ENCODE measurements around the gene CPT1A.
"Not testable (repeated sequence)": the region's sequence is repeated elsewhere in the genome, so short reads cannot be mapped to it uniquely, and the experiment has no call there.

CPT1A gene

DNA sequence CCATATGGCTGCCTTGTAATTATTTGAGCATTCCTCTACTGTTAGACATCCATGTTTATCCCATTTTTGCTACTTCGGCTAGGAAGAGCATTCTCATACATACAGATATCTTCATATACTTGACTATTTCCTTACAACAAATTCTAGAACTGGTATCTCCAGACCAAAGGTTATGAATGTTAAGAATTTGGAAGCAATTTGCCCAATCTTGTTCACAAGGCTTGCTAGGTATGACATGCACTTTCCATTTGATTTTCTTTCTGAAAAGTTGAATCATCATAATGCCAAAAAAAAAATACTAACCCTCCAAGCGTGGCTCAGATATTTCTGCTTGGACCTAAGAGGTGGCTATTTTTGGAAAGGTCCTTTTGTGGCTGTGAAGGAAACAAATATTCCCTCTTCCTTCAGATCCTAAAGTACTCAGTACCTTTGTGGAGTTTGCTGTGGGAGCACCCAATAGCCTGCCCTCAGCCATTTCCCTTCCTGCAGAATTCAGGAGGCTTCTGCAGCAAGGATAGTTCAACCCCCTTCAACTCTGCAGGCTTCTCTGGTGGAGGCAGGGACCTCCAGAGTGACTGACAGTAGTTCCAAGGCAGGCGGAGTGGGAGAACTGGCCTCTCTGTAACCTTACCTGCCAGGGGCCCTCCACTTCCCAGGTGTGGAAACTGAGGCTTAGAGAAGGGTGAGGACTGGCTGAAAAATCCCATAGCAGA lies 22.0 kb upstream of the CPT1A start:
- TF ChIP-seq CTCF (IDR thresholded peaks at IDR 0.05; ENCODE audit: extremely low read depth, insufficient read depth, missing control alignments), result no peak
- in situ Hi-C loops (cut with MboI; ENCODE audit: low pct_unique_long_range_greater_than_20kb, low sequenced_read_pairs, unreplicated experiment), result no loop called here
- no peak for DNase-seq (ENCODE audit: low spot score)

DNA sequence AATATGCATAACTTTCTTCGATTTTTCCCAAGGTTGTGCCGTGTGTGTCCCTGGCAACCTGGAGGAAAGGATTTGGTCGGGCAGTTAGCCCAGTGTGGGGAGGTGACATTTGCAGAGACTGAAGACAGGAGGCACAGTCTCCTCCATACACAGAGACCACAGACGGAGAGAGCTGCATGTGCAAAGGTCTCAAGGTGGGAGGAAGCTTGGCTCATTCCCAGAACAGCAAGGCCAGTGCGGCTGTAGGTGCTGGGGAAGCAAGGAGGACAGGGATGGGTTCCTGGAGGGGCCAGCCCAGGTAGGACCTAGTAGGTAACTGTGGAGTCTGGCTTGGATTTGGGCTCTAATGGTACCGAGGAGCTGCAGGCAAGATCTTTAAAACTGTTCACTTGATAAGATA lies 20.7 kb upstream of the CPT1A start:
- DNase-seq (ENCODE audit: low spot score), result no peak
- in situ Hi-C loops (cut with MboI; ENCODE audit: low pct_unique_long_range_greater_than_20kb, low sequenced_read_pairs, unreplicated experiment), result no loop called here
- TF ChIP-seq CTCF (IDR thresholded peaks at IDR 0.05; ENCODE audit: extremely low read depth, insufficient read depth, missing control alignments), result no peak

DNA sequence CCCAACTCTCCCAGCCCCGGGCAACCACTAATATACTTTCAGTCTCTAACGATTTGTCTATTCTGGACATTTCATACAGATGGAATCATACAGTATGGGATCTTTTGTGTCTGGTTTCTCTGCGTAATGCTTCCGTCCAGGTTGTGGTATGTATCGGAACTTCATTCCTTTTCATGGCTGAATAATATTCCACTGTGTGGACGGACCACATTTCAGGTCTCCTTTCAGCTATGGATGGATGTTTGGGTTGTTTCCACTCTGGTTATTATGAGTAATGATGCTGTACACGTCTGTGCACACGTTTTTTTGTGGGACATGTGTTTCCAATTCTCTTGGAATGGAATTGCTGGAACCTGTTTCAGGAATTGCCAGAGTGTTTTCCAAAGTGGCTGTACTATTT lies 17.4 kb upstream of the CPT1A start:
- no peak for TF ChIP-seq CTCF (IDR thresholded peaks at IDR 0.05; ENCODE audit: extremely low read depth, insufficient read depth, missing control alignments)
- no peak for DNase-seq (ENCODE audit: low spot score)
- in situ Hi-C loops (cut with MboI; ENCODE audit: low pct_unique_long_range_greater_than_20kb, low sequenced_read_pairs, unreplicated experiment), result no loop called here

DNA sequence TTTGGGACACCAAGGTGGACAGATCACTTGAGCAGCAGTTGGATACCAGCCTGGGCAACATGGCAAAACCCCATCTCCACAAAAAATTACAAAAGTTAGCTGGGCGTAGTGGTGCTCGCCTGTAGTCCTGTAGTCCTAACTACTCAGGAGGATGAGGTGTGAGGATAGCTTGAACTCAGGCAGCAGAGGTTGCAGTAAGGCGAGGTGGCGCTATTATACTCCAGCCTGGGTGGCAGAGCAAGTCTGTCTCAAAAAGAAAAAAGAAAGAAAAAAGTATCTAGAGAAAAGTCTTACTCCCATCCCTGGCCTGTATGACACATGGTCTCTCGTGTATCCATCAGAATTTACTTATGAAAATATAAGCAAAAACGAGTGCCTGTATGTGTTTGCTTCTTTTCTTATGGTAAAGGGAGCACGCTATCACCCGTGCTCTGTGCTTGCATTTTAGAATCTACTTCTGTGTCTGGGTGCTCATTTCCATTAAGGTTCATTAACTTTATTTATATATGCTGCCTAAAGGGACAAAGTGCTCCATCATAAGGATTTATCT lies 15.4 kb upstream of the CPT1A start:
- TF ChIP-seq CTCF (IDR thresholded peaks at IDR 0.05; ENCODE audit: extremely low read depth, insufficient read depth, missing control alignments), result no peak

DNA sequence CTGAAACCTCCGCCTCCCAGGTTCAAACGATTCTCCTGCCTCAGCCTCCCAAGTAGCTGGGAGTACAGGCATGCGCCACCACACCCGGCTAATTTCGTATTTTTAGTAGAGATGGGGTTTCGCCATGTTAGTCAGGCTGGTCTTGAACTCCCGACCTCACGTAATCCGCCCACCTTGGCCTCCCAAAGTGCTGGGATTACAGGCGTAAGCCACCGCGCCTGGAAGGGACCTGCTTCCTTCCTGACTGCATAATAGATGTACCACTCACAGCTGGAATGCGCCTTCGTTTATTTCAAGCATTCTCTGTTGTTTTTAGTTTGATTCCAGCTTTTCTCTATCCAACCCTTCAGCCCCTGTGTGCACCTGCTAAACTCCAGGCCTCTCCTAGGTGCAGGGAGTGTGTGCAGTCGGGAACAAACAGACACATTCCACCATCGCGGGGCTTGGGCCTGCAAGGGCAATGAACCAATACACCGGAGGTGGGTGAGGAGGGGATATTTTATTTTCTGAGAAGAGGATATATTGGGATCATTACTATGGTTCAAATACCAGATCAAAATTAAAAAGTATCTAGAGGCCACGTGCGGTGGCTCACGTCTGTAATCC lies 14.8 kb upstream of the CPT1A start:
- in situ Hi-C loops (cut with MboI; ENCODE audit: low pct_unique_long_range_greater_than_20kb, low sequenced_read_pairs, unreplicated experiment); DNase-seq (ENCODE audit: low spot score): not testable (repeated sequence)

More for the DNA sequence above, 15.4 kb upstream of the CPT1A start:
- no peak for DNase-seq (ENCODE audit: low spot score)
- in situ Hi-C loops (cut with MboI; ENCODE audit: low pct_unique_long_range_greater_than_20kb, low sequenced_read_pairs, unreplicated experiment), result no loop called here

GRCh38 chr11:68855205-68855981 lies 13.7 kb upstream of the CPT1A start:
- in situ Hi-C loops (cut with MboI; ENCODE audit: low pct_unique_long_range_greater_than_20kb, low sequenced_read_pairs, unreplicated experiment), result no loop called here
- TF ChIP-seq CTCF (IDR thresholded peaks at IDR 0.05; ENCODE audit: extremely low read depth, insufficient read depth, missing control alignments), result no peak
- DNase-seq (ENCODE audit: low spot score), result peak; percentile 58

Measured in GM13977 (cell line).